Stimulated activated CD8-positive, alpha-beta memory T cell treated with anti-CD3 and anti-CD28 coated beads, Interleukin-15, amount 100 ng/mL, for 1 hour (primary cell): ENCODE measurements around the gene SLC39A9.
"Not testable (repeated sequence)": the region's sequence is repeated elsewhere in the genome, so short reads cannot be mapped to it uniquely, and the experiment has no call there.

Source experiments
- DNase-seq: peaks from one replicate; pipeline ENCODE4 v3.0.0-alpha.2; 2020; ENCODE audit warnings: low read depth

The SLC39A9 gene

DNA sequence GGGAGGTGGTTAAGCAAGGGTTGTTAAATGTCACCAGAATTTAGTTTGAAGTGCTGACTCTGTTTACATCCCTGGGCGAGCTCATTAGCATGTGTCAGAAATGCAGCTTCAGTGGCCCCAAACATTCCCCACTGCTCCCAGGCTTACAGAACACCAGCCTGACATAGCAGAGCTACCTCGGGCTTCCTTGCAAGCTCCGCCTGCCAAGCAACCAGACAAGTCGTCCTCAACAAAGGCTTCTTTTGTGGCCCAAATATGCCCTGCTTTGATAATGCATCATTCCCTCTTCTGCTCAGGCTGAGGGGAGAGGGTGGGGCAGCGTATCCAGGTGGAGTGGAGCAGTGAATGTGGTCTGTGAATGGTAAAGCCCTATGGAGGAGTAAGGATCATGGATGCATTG is 28.4 kb upstream of the SLC39A9 start:
- no peak for DNase-seq

DNA sequence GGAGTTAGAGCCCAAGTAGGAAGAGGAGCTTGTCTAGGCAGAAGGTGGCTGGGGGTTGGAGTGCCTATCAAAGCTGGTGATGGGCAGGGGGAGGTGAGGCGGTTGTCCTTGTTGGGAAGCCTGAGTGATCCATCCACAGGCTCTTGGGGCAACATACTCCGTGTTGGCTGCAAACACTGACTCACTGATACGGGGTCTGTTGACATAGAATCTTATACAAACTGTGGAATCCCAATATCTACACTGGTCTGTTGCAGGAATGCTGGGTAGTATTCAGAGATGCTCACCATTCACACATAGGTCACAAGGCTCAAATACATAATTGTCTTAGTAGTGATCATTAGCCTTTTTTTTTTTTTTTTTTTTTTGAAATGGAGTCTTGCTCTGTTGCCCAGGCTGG is 26.3 kb upstream of the SLC39A9 start:
- no peak for DNase-seq

DNA sequence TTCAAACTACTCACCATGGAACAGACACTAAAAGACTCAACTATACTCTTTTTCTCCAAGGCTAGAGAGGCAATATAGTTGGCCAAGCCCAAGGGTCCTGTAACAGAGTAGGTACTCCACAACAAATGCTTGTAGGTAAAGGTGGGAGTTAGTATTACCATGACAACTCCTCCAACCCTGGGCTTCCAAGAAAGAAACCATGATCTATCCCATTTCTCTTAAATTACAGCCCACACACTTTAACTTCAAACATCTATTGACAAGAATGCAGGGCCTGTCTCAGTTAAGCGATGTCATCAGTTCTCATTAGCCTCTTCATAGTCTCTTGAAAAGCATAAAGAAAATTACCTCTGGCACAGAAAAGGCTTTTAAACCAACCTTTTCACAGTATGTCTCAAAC is 25.4 kb upstream of the SLC39A9 start:
- DNase-seq, result no peak

DNA sequence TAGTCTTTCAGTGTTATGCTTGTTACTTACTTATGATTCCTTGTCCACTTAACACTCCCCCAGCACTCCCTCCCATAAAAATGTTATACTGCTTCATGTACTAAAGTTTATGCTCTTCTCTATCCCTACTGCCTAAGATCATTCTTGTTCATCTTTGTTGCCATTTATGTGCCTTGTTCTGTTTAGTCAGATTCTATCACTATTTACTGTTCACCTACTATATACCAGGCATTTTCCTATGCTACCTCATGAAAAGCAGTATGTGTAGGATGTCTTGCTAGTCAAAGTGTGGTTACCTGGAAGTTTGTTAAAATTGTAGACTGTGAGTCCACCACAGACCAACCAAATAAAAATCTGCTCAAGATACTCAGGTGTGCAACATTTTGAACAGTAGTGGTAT is 24.3 kb upstream of the SLC39A9 start:
- no peak for DNase-seq

DNA sequence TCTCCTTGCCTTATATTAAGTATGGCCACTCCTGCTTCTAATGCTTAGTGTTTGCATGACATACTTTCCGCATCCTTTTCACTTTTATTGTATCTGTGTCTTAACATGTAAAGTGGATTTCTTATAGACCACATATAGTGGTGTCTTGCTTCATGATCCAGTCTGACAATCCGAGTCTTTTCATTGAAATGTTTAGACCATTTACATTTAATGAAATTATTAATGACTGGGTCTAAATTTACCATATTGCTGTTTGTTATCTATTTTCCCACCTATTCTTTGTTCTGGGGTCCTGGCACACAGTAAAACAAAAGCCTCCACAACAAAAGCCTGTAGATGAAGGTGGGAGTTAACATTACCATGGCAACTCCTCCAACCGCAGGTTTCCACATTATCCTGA is 23.3 kb upstream of the SLC39A9 start:
- DNase-seq, result no peak

DNA sequence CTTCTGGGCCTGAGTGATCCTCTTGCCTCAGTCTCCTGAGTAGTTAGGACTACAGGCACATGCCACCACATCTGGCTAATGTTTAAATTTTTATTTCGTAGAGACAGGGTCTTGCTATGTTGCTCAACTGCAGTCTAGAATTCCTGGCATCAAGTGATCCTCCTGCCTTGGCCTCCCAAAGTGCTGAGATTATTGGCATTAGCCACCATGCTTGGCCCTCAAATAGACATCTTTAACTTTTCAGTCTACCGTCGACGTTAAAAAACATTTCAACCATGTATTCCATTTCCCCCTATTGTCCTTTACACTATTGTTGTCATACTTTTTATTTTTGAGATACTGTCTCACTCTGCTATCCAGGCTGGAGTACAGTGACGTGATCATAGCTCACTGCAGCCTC is 22.8 kb upstream of the SLC39A9 start:
- no peak for DNase-seq

DNA sequence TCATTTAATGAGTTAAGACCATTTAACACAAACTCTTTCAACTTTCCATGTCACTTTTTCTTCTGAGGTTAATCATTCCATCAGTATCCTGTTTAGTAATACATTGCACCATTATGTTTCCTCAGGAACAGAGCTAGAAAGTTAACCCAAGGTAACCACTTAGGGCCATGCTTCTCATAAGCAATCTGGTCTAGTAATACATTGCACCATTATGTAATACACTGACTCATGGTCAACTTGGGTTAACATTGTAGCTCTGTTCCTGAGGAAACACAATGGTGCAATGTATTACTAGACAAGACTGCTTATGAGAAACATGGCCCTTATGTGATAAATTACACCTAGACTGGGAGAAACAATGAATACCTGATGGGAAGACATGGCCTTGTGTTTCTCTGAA is 22.1 kb upstream of the SLC39A9 start:
- no peak for DNase-seq

DNA sequence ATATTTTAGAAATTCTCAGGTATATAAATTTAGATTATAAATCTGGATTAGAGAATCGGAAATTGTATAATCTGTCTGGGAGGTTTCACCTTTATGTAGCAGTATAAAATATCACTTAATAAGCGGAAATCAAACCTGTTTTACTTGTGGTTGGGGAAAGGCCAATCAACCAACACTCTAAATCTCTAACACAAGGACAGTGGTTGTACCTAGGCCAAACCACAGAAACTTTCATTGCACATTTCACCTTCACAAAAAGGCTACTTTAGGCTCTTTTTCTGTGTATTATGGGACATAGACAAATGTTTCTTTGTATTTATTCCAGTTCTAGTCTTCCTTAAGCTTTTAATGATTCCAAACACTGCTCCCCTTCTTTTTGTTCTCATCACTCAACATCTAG is 20.2 kb upstream of the SLC39A9 start:
- DNase-seq, result no peak

DNA sequence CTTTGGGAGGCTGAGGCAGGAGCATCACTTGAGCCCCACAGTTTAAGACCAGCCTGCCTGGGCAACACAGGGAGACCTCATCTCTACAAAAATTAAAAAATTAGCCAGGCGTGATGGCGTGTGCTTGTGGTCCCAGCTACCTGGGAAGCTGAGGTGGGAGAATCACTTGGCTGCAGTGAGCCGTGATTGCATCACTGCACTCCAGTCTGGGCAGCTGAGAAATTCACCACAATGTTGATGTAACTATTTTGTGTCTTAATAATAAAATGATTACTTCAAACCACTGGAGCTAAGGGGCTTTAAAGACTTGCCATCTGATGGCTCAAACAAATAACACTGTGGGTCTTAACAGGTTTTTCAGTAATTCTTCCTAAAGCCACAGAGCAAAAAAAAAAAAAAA is 11.2 kb upstream of the SLC39A9 start:
- DNase-seq, result no peak

DNA sequence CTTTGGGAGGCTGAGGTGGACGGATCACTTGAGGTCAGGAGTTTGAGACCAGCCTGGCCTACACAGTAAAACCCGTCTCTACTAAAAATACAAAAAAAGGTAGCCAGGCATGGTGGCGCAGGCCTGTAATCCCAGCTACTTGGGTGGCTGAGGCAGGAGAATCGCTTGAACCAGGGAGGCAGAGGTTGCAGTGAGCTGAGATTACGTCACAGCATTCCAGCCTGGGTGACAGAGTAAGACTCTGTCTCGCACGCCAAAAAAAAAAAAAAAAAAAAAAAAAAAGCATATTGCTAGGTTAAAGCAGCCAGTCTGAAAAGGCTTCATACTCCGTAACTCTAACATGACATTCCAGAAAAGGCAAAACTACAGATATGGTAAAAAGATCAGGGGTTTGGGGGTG is 7.1 kb upstream of the SLC39A9 start:
- not testable (repeated sequence) for DNase-seq

DNA sequence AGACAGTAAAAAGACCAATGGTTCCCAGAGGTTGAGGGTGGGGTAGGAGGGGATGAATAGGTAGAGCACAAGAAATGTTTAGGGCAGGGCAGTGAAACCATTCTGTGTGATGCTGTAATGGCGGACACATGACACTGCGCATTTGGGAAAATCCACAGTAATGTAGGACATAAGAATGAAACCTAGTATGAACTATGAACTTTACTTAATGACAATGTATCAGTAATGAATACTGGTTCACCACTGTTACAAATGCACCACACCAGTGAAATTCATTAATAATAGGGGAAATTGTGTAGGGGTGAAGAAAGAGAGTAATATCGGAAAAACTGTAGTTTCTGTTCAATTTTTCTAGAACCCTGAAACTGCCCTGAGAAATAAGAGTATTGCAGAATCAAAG is 6.0 kb upstream of the SLC39A9 start:
- no peak for DNase-seq

DNA sequence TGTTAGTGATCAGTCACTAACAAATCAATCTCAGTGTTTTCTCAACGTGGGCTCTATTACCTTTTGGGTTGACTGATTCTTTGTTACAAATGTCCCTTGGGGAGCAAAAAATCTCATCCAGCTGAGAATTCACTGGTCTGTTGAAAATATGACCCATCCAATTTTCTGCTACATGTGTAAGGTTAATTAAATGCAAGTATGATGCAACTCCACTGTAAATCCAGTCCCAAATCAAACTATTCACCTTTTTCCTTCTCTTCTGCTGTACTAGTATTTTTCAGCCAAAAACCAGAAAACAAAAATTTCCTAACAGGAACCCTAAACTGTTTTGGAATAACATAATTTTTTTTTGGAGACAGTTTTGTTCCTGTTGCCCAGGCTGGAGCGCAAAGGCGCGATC is 2.6 kb upstream of the SLC39A9 start:
- no peak for DNase-seq

DNA sequence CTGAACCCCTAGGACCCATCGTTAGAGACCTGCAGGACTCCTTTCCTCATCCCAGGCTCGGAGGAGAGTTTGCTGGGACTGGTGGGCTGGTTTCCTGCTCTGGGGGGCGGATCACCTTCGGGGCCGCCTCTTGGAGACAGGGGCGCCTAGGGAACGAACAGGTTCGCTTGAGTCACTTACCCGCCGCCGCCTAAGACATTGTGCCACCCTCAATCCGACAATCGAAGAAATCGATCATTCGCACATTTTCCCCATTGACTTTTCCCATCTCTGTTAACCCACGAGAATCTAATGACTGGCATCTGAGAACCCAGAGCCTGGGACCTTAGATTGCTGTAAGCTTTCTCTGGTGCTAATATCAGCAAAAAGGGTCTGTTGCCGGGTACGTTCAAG is 322 bp downstream of the SLC39A9 start:
- DNase-seq, result no peak

DNA sequence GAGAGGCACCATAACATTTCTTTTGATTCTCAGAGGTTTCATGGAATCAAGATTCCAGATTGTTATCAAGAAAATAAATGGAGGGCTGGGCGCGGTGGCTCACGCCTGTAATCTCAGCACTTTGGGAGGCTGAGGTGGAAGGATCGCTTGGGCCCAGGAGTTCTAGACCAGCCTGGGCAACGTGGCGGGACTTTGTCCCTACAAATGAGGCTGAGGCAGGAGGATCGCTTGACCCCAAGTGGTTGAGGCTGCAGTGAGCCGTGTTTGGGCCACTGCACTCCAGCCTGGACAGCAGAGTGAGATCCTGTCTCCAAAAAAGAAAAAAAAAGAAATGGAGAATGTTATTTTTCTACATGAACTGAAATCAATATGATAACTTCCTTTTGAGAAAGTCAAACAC is 1.3 kb downstream of the SLC39A9 start:
- no peak for DNase-seq

DNA sequence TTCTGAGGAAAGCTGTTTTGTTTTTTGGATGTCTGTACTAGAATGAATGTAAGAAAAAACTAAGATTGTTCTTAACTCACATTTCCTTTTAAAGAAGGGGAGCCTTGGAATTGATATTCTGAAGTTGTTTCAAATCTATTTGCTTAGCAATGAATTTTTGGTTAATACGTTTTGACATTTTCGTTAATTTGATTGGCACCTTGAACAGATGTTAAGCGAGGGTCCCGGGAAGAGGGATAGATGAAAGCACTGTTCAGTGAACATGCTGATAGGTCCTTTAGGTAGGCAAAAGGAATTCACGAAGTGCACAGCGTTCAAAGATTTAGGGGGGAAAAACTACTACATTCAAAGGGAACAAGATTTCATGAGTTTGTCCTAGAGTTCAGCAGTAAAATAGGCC is 1.7 kb downstream of the SLC39A9 start:
- no peak for DNase-seq

DNA sequence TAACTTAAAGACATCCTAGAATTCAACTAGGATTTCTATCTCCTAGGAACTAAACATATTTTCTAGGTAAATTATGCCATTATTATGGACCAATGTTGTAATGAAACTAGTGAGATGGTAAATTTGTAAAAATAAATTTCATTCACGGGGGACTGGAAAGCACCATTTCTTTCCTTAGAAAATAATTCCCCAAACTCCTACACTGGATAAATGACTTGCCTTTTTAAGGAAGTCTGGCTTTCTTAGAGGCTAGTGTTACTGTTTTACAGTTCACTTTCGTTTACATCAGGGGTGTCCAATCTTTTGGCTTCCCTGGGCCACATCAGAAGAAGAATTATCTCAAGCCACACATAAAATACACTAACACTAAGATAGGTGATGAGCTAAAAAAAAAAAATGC is 3.3 kb downstream of the SLC39A9 start:
- no peak for DNase-seq

DNA sequence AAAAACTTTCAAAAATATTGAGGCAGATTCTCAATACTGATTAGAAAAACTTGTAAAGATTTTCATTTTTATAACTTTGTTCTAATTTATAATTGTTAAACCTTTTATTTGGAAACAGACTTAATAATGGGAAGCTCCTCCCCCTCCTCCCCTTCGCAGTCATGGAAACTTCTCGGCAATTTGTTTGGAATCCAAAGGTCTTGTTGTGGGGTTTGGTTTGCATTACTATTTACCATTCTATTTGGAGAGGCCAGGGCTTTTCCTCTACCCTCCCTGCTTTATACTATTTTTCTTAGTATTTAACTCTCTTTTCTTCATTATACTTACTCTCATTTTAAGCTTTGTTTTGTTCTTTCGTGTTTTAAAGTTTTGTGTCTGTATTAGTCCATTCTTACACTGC is 6.0 kb downstream of the SLC39A9 start:
- DNase-seq, result no peak

DNA sequence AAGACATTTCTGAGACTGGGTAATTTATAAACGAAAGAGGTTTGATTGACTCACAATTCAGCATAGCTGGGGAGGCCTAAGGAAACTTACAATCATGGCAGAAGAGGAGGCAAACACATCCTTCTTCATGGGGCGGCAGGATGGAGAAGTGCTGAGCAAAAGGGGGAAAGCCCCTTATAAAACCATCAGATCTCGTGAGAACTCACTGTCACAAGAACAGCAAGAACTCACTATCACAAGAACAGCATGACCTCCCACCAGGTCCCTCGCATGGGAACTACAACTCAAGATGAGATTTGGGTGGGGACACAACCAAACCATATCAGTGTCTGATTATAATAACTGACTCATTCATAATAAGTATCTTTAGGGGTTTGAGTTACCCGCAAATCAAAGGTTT is 6.4 kb downstream of the SLC39A9 start:
- no peak for DNase-seq

DNA sequence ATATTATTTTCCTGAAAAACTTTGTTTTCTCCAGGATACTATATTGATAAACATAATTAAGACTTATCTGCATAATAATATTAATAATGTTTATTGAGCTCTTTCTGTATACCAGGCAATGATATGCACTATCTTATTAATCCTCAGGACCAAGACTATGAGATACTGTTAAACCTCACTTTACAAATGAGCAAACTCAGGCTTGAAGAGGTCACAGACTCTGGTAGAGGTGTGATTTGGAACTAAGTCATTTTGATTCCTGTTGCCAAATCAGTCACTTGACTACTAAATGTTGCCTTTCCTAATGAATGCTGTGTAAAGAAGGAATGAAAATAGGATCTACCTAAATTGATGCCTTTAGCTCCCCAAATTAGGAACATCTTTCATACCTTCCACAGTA is 7.3 kb downstream of the SLC39A9 start:
- no peak for DNase-seq

DNA sequence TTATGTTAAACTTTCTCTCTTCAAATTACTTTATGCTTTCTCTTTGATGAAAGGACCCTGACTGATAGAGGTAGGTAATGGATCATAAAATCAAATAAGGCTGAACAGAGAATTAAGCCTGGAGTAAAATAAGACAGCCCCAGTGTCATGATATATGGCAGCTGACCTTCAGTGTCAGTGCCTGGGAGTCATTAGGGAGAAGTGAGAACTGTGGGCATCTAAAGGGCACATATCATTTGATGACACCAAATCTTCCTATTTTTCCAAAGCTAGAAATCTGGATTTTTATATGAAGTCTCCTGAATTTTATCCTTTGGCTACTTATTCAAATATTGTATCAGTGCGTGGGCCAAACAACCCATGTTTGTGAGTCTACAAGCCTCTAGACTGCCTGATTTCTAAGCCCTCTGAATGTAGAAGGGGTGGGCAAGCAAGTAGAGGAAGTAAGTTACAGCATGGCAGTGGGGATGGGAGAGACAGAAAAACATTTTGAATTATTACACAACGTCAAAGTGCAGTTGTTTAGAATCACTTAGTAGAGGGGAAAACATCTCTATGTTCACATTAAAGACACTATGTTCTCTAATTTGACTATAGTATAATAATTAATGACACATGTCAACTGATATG is 10.0 kb downstream of the SLC39A9 start:
- no peak for DNase-seq

DNA sequence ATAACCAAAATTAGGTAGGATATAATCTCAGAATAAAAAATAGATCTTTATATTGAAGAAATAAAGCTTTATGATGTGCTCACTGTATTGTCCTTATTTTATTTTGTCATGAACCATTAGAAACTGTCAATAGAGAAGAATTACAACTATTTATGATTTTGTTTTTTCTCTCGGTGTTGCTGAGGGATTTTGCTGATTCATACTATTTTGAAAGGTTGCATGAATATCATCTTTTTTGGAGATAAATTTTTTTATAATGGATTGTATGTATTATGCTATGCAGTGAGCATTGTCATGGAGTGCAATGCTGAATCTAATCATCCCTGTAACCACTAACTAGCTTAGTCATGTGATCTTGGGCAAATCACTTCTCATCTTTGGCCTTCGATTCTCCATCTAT is 15.0 kb downstream of the SLC39A9 start:
- DNase-seq, result no peak

DNA sequence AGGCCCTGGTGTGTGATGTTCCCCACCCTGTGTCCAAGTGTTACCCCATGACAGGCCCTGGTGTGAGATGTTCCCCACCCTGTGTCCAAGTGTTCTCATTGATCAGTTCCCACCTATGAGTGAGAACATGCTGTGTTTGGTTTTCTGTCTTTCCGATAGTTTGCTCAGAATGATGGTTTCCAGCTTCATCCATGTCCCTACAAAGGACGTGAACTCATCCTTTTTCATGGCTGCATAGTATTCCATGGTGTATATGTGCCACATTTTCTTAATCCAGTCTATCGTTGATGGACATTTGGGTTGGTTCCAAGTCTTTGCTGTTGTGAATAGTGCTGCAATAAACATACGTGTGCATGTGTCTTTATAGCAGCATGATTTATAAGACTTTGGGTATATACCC is 17.6 kb downstream of the SLC39A9 start:
- DNase-seq, result not testable (repeated sequence)

DNA sequence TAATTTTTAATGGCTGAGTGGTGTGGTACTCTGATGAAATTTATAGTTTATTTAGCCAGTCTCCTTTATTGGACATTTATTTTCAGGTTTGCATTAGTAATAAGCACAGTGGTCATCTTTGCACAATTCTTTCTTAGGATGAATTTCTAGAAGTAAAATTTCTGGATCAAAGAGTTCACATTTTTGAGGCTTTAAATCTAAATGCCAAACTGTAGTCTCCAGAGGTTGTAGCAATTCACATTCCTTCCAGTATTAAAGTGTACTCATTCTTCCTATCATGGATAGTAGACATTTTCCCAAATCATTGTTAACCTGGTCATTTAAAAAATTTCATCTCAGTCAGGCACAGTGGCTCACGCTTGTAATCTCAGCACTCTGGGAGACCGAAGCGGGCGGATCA is 24.8 kb downstream of the SLC39A9 start:
- DNase-seq, result no peak

DNA sequence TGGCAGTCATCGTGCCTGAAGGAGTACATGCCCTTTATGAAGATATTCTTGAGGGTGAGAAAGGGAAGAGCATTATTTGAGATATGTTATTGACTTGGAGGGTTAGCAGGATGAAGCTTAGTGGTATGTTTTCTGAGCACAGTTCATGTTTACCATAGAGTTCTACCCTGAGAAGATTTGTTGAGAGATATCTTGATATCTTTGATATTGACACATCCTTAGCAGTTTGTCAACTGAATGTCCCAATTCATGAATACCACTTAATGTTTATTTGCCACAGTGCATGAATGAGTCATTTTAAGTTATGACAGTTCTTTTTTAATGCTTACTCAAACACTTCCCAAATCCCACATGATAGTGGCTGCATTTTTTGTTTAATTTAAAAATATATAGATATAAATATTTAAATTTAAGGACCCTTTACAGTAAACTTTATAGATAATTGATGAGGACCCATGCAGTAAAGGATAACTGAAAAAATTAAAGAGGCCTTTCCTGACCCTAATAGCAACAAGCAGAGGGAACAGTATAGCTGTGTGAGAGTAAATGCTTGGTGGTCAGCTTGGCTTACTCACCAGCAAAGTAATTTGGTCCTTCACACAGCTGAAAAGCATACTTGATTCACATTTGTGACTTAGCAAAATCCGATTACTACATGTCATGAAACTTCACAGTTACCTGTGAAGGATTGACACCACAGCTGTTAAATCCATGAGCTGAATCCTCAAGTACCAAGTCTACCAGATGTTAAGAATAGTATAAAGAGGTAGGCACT is 25.8 kb downstream of the SLC39A9 start:
- no peak for DNase-seq
